Uterus (tissue), 4 donors: Measurements from ENCODE around the gene PTPRN2. TPM values are rescaled to one million over a fixed set of nuclear protein-coding genes. Genes with fewer than 3 reads are reported as not detected.

ENCODE experiments used
- DNase-seq, 2 donors: peaks; one replicate each; pipeline ENCODE4 v3.0.0-alpha.2; 2019 to 2020
- H3K27ac ChIP-seq, 2 donors: fragments of 200-600 bp; sonication (generic); 1 replicate in 1 of 2; 2 replicates in 1 of 2; pipeline ENCODE4 v1.5.1; 2016 to 2018
- H3K27me3 ChIP-seq, 2 donors: fragments of 200-600 bp; sonication (generic); one replicate each; pipeline ENCODE4 v1.5.1; 2018 to 2019; ENCODE audit warnings: control low read depth in 1 of 2
- H3K36me3 ChIP-seq, 2 donors: fragments of 200-600 bp; sonication (generic); one replicate each; pipeline ENCODE4 v1.5.1; 2019; ENCODE audit warnings: control low read depth in 1 of 2
- H3K4me1 ChIP-seq, 2 donors: fragments of 200-600 bp; sonication (generic); one replicate each; pipeline ENCODE4 v1.5.1; 2018 to 2019; ENCODE audit warnings: control low read depth in 1 of 2
- H3K4me3 ChIP-seq, 2 donors: fragments of 200-600 bp; sonication (generic); 1 replicate in 1 of 2; 2 replicates in 1 of 2; pipeline ENCODE4 v1.5.1; 2018 to 2019; ENCODE audit warnings: mild to moderate bottlenecking in 1 of 2
- H3K9me3 ChIP-seq, 2 donors: fragments of 200-600 bp; sonication (generic); one replicate each; pipeline ENCODE4 v1.5.1; 2019; ENCODE audit warnings: control low read depth in 1 of 2
- POLR2A ChIP-seq, 2 donors: fragments of 450-650 bp; IDR thresholded peaks; one replicate each; pipeline ENCODE4 v1.6.1; 2016; ENCODE audit warnings: antibody characterized with exemption in 2 of 2, mild to moderate bottlenecking in 1 of 2, moderate library complexity in 1 of 2
- intact Hi-C: fragments of 100-400 bp; cut with DNase I; formaldehyde crosslinking; loops from one replicate; pipeline ENCODE4 v1.15.1; 2023; ENCODE audit warnings: low total_unique reads
- total RNA-seq, 4 donors: library from RNA; depleted of rRNA in 3 of 4; stranded (reverse); fragments of >200 nt in 3 of 4; gene quantifications; one replicate each; pipeline versions ENCODE4 v1.1.0 to v1.2.4, GENCODE V29; 2014 to 2023
- TF ChIP-seq, protein P1 (sequence below), 4 experiments: fragments of 200-600 bp in 2 of 4; fragments of 450-650 bp in 2 of 4; sonication (generic) in 2 of 4; IDR thresholded peaks; one replicate each; pipeline ENCODE4 v1.5.1; 2016 to 2019; ENCODE audit warnings: antibody characterized with exemption in 4 of 4, mild to moderate bottlenecking in 2 of 4, moderate library complexity in 1 of 4
- donor health status: DM: yes; HTN: yes; CAD: no.

The PTPRN2 gene
- total RNA-seq, 4 donors from 2014 or later = 1.2 to 5.2 (median 2.3) TPM

DNA sequence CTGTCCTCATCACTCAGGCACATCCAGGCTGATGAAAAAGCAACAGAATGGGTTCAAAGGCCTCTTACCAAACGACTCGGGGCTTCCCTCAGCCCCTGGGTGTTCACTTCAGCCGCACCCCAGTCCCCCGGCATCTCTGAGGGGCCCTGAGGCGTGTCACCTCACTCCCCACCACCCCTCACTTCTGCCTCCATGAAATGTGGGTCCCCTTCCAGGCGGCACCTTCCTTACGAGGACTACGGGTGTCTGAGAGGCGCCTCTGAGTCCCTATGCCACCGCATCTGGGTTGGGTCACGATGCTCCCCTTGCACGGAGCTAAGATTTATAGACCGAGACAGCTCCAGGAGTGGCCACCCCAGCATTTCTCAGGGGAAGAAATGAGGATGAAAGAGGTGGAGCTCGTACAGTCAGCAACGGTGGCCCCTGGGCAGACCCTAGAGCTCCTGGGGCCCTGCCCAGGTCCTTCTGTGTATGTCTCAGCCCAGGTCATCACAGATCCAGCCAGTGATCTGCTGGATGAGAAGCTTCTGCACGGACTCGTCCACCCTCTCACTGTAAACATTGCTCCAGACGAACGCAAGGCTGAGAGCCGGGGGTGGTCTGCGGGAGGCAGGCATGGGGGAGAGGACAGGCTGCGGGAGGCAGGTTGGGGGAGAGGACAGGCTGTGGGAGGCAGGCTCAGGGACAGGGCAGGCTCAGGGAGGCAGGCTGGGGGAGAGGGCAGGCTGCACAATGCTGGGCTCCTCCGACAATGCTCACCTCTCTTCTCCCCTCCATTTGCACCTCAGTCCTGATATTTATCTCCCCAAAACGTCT, 842.6 kb downstream of the PTPRN2 start:
- Histone ChIP-seq H3K4me1 (no peaks in the 10 kb centered on the region), H3K27ac (no peak overlapping the region), H3K9me3 (no peaks in the 10 kb centered on the region), H3K27me3 (no peaks in the 10 kb centered on the region), H3K36me3 (no peaks in the 10 kb centered on the region), H3K4me3 (no peak overlapping the region)
- no peak for TF ChIP-seq POLR2A (IDR thresholded peaks at IDR 0.05)
- TF ChIP-seq, protein P1, sequence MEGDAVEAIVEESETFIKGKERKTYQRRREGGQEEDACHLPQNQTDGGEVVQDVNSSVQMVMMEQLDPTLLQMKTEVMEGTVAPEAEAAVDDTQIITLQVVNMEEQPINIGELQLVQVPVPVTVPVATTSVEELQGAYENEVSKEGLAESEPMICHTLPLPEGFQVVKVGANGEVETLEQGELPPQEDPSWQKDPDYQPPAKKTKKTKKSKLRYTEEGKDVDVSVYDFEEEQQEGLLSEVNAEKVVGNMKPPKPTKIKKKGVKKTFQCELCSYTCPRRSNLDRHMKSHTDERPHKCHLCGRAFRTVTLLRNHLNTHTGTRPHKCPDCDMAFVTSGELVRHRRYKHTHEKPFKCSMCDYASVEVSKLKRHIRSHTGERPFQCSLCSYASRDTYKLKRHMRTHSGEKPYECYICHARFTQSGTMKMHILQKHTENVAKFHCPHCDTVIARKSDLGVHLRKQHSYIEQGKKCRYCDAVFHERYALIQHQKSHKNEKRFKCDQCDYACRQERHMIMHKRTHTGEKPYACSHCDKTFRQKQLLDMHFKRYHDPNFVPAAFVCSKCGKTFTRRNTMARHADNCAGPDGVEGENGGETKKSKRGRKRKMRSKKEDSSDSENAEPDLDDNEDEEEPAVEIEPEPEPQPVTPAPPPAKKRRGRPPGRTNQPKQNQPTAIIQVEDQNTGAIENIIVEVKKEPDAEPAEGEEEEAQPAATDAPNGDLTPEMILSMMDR (IDR thresholded peaks at IDR 0.05) = no peak
- DNase-seq = no peak
- intact Hi-C loops = no loop called here

DNA sequence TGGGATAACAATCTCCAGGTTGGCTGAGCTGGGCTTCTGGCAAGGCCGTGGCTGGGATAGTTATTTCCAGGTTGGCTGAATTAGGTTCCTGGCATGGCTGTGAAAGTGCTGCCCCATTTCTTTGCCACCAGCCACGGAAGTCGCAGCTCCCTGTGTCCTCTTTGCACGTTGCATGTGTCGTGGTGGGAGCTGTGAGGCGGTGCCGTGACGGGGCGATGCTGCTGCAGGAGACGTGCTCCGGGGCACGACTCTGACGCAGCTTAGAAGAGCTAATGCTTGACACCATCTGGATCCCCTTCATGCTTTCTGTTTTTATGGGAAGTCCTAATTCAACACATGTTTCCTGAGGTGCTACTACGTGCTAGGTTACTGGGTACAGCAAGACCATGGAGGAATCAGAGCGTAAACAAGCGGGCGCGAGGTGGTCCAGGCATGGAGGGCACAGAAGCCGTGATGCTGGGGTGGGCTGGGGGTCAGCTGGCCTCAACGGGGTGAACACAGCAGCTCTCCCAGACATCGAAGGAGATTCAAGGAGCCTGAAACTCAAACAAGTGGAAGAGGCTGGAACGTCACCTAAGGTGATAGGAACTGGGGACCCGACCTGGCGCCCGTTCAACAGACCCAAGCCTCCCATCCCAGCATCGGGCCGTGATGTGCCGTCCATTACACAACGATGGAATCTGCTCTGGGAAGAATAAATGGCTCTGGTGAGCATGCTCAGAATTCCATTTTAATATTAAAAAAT, 843.7 kb downstream of the PTPRN2 start:
- intact Hi-C loops = no loop called here
- Histone ChIP-seq H3K4me1 (no peaks in the 10 kb centered on the region), H3K36me3 (no peaks in the 10 kb centered on the region), H3K4me3 (no peak overlapping the region), H3K27me3 (no peaks in the 10 kb centered on the region), H3K9me3 (no peaks in the 10 kb centered on the region), H3K27ac (no peak overlapping the region)
- DNase-seq = no peak
- TF ChIP-seq POLR2A (IDR thresholded peaks at IDR 0.05) = no peak
- TF ChIP-seq, protein P1 (IDR thresholded peaks at IDR 0.05) = no peak

DNA sequence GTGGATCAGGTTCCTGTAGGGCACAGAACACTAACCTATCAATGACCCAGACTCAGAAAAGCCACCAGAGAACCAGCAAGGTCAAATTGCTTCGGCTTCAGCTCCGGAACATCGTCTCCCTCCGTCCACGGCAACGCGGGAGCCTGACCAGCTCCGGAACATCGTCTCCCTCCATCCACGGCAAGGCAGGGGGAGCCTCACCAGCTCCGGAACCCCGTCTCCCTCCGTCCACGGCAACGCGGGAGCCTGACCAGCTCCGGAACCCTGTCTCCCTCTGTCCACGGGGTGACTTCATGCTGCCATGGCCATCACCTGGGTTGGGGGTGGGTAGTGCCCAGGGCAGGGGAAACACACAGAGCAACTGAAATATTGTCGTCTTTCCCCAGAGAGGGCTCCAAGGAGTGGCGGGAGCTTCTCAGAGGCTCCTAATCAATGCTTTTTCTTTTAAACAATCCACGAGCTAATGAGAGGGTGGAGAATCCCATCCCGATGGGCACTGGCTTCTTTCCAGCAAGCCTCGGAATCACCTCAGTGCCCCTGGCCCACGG, 847.3 kb downstream of the PTPRN2 start:
- Histone ChIP-seq H3K4me3 (no peak overlapping the region), H3K9me3 (no peaks in the 10 kb centered on the region), H3K27ac (no peak overlapping the region), H3K36me3 (no peaks in the 10 kb centered on the region), H3K27me3 (no peaks in the 10 kb centered on the region), H3K4me1 (no peaks in the 10 kb centered on the region)
- TF ChIP-seq, protein P1 (IDR thresholded peaks at IDR 0.05) = no peak
- TF ChIP-seq POLR2A (IDR thresholded peaks at IDR 0.05) = no peak
- intact Hi-C loops = no loop called here
- no peak for DNase-seq

DNA sequence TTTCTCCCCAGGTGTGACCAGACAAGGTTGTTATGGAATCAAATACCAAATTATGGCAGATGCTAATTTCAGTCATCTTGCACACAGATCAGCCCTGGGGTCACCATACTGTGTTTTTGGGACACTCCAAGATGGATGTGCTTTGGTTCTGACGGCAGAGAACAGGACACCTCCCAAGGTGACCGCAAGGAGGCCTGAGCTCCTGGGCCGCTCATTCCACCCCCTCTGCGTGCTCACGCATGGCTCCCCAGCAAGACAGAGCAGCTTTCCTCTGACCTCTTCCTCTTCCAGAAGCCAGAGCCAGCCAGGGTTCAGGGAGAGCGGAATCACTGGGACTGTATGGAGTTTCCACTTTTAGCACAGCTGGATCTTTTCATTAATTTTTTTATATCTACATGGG, 848.0 kb downstream of the PTPRN2 start:
- intact Hi-C loops = no loop called here
- H3K9me3 ChIP-seq = no peaks in the 10 kb centered on the region
- H3K27ac ChIP-seq = no peak overlapping the region
- H3K27me3 ChIP-seq = no peaks in the 10 kb centered on the region
- no peak for DNase-seq
- no peak overlapping the region for H3K4me3 ChIP-seq
- no peaks in the 10 kb centered on the region for H3K36me3 ChIP-seq
- H3K4me1 ChIP-seq = no peaks in the 10 kb centered on the region
- TF ChIP-seq, protein P1 (IDR thresholded peaks at IDR 0.05) = no peak
- no peak for TF ChIP-seq POLR2A (IDR thresholded peaks at IDR 0.05)

DNA sequence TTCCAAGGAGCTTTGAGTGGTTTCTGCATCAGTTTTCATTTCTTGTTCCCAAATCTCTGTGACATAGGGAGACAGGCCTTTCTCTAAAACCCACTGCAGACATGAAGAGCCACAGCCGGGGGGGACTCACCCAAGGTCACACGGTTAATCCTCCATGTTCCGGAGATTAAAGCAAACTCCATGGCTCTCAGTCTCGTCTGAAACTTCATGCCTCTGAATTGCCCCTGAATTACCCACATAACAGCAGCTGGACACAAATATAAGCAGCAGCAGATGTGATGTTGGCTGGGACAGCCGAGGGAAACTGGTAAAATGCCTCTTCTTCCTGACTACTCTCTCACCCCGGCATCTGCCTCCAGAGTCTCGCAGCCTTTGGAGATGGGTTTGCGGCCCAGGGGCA, 848.6 kb downstream of the PTPRN2 start:
- no peaks in the 10 kb centered on the region for H3K27me3 ChIP-seq
- no peaks in the 10 kb centered on the region for H3K4me1 ChIP-seq
- TF ChIP-seq, protein P1 (IDR thresholded peaks at IDR 0.05) = no peak
- no peak for TF ChIP-seq POLR2A (IDR thresholded peaks at IDR 0.05)
- no peak overlapping the region for H3K4me3 ChIP-seq
- no peak overlapping the region for H3K27ac ChIP-seq
- intact Hi-C loops = no loop called here
- no peaks in the 10 kb centered on the region for H3K9me3 ChIP-seq
- DNase-seq = no peak
- H3K36me3 ChIP-seq = no peaks in the 10 kb centered on the region
